CD4-positive, alpha-beta T cell treated with Interleukin-17A for 4 hours (primary cell): ENCODE data around the gene CACNB3.

Experiments
- DNase-seq: peaks from one replicate; pipeline ENCODE4 v3.0.0-alpha.2; 2020; ENCODE audit warnings: mixed read lengths

CACNB3 gene

GRCh38 chr12:48817873-48818830 lies at the start of gene CACNB3:
Gene CACNB3 (plus strand): TSS chr12:48818496. CDS start chr12:48818930, 434 bp downstream.
- DNase-seq: peak; percentile 90

- DNase-seq: no peak
These were observed 49.6 kb upstream of the CACNB3 start for GRCh38 chr12:48768736-48769135.

- DNase-seq: no peak
These were observed 47.5 kb upstream of the CACNB3 start for GRCh38 chr12:48770756-48771155.

- no peak for DNase-seq
These were observed 46.6 kb upstream of the CACNB3 start for GRCh38 chr12:48771588-48772112.

GRCh38 chr12:48773686-48774085 lies 44.6 kb upstream of the CACNB3 start:
- no peak for DNase-seq

GRCh38 chr12:48774516-48774915 lies 43.8 kb upstream of the CACNB3 start:
- DNase-seq: no peak

GRCh38 chr12:48775299-48775698 lies 43.0 kb upstream of the CACNB3 start:
- no peak for DNase-seq

GRCh38 chr12:48775991-48776649 lies 42.2 kb upstream of the CACNB3 start:
- no peak for DNase-seq

- no peak for DNase-seq
These were observed 41.3 kb upstream of the CACNB3 start for GRCh38 chr12:48776956-48777355.

- no peak for DNase-seq
These were observed 40.5 kb upstream of the CACNB3 start for GRCh38 chr12:48777501-48778400.

- DNase-seq: no peak
These were observed 38.4 kb upstream of the CACNB3 start for GRCh38 chr12:48779869-48780268.

- no peak for DNase-seq
These were observed 37.8 kb upstream of the CACNB3 start for GRCh38 chr12:48780381-48781025.

- no peak for DNase-seq
These were observed 36.4 kb upstream of the CACNB3 start for GRCh38 chr12:48781750-48782456.

- no peak for DNase-seq
These were observed 35.6 kb upstream of the CACNB3 start for GRCh38 chr12:48782457-48783395.

GRCh38 chr12:48783432-48783831 lies 34.9 kb upstream of the CACNB3 start:
- no peak for DNase-seq

- DNase-seq: no peak
These were observed 31.4 kb upstream of the CACNB3 start for GRCh38 chr12:48786591-48787544.

- no peak for DNase-seq
These were observed 30.3 kb upstream of the CACNB3 start for GRCh38 chr12:48787791-48788523.

- no peak for DNase-seq
These were observed 29.8 kb upstream of the CACNB3 start for GRCh38 chr12:48788524-48788853.
